ENCODE results near the gene HMGB1. TPM values are rescaled to one million over a fixed set of nuclear protein-coding genes. Genes with fewer than 3 reads are reported as not detected.

The HMGB1 gene
- total and polyA plus RNA-seq, 2 donors (not counting 1 experiment from before 2014, with no cell fraction given), result 79.2 to 529 TPM

DNA sequence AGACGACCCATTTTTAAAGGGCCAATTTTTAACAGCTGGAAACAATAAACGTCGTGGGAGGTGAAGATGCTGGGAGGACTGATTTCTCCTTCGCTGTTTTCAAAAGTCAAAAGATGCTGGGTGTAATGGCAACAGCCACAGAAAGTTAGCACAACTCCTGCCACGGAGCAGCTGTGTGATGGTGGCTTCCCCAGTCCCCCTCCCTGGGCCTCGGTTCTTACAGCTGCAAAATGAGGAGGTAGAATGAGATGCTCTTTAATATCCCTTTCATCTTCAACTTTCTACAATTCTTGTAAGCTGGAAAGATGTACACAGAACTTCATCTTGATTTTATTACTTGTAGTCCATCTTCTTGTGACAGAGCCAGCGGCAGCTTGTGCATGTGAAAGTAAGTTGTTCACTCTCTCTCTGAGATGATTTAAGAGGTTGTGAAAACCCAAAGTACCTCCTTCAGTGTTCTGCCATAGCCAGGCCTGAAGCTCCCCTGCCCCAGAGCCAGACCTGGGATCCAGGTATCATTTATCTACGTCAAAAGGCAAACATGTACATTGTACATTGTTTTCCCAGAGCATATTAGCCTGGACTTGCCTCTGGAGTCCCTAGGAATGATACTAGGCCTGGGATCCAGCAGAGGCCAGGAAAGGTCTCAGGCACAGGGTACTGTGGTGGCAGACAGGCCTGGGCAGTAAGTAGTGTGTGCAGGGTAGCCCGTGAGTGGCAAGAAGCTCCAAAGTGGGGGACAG, 46.8 kb downstream of the HMGB1 start:
- H3K27ac Mint-ChIP-seq, result peak overlapping the region; percentile 78
- H3K4me3 Mint-ChIP-seq, result no peak overlapping the region
- Histone ChIP-seq H3K36me3 (replicated peaks in 1 of 2; ENCODE audit: control extremely low read depth in 1 of 2, control insufficient read depth in 1 of 2, extremely low read depth in 1 of 2, insufficient read depth in 2 of 2, low read length in 1 of 2) (no peaks in the 10 kb centered on the region), H3K79me2 (ENCODE audit: control insufficient read depth, insufficient read depth, low read length) (no peaks in the 10 kb centered on the region), H3K9me3 (ENCODE audit: control extremely low read depth in 1 of 3, control insufficient read depth in 2 of 3, insufficient read depth in 1 of 3, low read length in 2 of 3) (no peaks in the 10 kb centered on the region), H3K4me1 (ENCODE audit: control insufficient read depth in 2 of 2, insufficient read depth in 2 of 2, low read length in 2 of 2) (peaks cover 43 to 70% of the 10 kb centered on the region in 2 donors), H3K27me3 (replicated peaks in 1 of 4; ENCODE audit: control extremely low read depth in 1 of 4, control insufficient read depth in 3 of 4, insufficient read depth in 4 of 4, low read length in 3 of 4) (no peaks in the 10 kb centered on the region), H3K4me2 (replicated peaks; ENCODE audit: low read depth, low read length, poor library complexity, severe bottlenecking) (no peak overlapping the region), H3K27ac (ENCODE audit: low read length in 2 of 2) (peak overlapping the region in 1 of 2 donors; percentile 10), H3K9ac (ENCODE audit: low read length) (no peak overlapping the region), H2AFZ (ENCODE audit: insufficient read depth, low read depth, low read length, poor library complexity, severe bottlenecking) (no peak overlapping the region), H3K4me3 (ENCODE audit: control extremely low read depth in 1 of 5, extremely low read depth in 1 of 5, insufficient read depth in 1 of 5, low read depth in 2 of 5, low read length in 4 of 5) (no peak overlapping the region), H4K20me1 (ENCODE audit: control insufficient read depth, insufficient read depth, low read length, poor library complexity, severe bottlenecking) (no peaks in the 10 kb centered on the region)
- ChIA-PET POLR2A (interaction anchor here (0.8 to 2.3 kb wide), 3 partner anchors 11 to 27 kb away, joined by 3 to 9 read pairs (median 4); no protein-coding TSS in a partner anchor), CTCF (interaction anchor here (0.7 to 4.9 kb wide), 8 partner anchors 12 to 286 kb away, joined by 3 to 38 read pairs (median 4); no protein-coding TSS in a partner anchor)
- no peak for DNase-seq
- no peaks in the 10 kb centered on the region for H3K27me3 Mint-ChIP-seq
- H3K4me1 Mint-ChIP-seq, result peaks cover 71% of the 10 kb centered on the region
- TF ChIP-seq, protein P1, sequence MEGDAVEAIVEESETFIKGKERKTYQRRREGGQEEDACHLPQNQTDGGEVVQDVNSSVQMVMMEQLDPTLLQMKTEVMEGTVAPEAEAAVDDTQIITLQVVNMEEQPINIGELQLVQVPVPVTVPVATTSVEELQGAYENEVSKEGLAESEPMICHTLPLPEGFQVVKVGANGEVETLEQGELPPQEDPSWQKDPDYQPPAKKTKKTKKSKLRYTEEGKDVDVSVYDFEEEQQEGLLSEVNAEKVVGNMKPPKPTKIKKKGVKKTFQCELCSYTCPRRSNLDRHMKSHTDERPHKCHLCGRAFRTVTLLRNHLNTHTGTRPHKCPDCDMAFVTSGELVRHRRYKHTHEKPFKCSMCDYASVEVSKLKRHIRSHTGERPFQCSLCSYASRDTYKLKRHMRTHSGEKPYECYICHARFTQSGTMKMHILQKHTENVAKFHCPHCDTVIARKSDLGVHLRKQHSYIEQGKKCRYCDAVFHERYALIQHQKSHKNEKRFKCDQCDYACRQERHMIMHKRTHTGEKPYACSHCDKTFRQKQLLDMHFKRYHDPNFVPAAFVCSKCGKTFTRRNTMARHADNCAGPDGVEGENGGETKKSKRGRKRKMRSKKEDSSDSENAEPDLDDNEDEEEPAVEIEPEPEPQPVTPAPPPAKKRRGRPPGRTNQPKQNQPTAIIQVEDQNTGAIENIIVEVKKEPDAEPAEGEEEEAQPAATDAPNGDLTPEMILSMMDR (IDR thresholded peaks at IDR 0.05), result no peak
- no peak for TF ChIP-seq EZH2 (IDR thresholded peaks at IDR 0.05; ENCODE audit: borderline replicate concordance, insufficient read depth, low read depth, low read length, poor library complexity, severe bottlenecking)
- intact Hi-C loops (cut with micrococcal nuclease), result no loop called here
- WGBS (ENCODE audit: insufficient coverage), result 89% methylated on average over 4 of the region's 9 CpGs
- no peaks in the 10 kb centered on the region for H3K9me3 Mint-ChIP-seq (ENCODE audit: insufficient read depth)
- ATAC-seq (ENCODE audit: low read depth), result no peak
